GM08714 (cell line): ENCODE measurements around the gene RAPGEF2.

ENCODE experiments used
- H3K4me3 ChIP-seq: fragments of 200-500 bp; sonication (Bioruptor generic); 2 replicates; pipeline ENCODE4 v1.5.1; 2014; ENCODE audit warnings: mild to moderate bottlenecking, low read length, inconsistent platforms
- ZNF274 ChIP-seq: IDR thresholded peaks from 2 replicates; pipeline ENCODE4 v1.6.1; 2012; ENCODE audit warnings: mild to moderate bottlenecking, low read depth, low read length

Gene RAPGEF2

GRCh38 chr4:159264057-159264456, 161.2 kb downstream of the RAPGEF2 start:
- H3K4me3 ChIP-seq, result no peak overlapping the region
- no peak for TF ChIP-seq ZNF274

- TF ChIP-seq ZNF274, result no peak
- no peak overlapping the region; the same call in 1 of the 2 replicates for H3K4me3 ChIP-seq
Measured at GRCh38 chr4:159266981-159267868, 164.3 kb downstream of the RAPGEF2 start.

DNA sequence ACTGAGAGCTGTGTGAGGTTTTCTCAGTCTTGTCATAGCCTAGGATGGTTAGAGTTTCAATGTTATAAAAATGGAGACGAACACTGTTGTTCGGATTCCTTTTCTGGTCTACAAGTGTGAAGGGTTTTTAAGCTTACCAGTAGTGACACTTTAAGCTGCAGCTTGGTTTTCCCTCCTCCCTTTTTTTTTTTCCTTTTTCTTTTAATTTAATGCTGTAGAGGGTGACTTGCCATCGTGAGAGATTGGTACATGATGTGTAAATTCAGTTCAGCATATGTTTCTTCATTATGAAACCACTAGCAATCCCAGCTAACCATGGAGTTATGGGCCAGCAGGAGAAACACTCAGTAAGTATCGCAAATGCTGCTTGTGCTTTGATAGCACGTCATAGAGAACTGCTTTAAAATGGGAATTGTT, 165.0 kb downstream of the RAPGEF2 start:
- H3K4me3 ChIP-seq, result no peak overlapping the region
- no peak for TF ChIP-seq ZNF274

GRCh38 chr4:159268607-159269006, 165.7 kb downstream of the RAPGEF2 start:
- no peak for TF ChIP-seq ZNF274
- H3K4me3 ChIP-seq, result no peak overlapping the region

GRCh38 chr4:159269116-159269515, 166.2 kb downstream of the RAPGEF2 start:
- no peak for TF ChIP-seq ZNF274

DNA sequence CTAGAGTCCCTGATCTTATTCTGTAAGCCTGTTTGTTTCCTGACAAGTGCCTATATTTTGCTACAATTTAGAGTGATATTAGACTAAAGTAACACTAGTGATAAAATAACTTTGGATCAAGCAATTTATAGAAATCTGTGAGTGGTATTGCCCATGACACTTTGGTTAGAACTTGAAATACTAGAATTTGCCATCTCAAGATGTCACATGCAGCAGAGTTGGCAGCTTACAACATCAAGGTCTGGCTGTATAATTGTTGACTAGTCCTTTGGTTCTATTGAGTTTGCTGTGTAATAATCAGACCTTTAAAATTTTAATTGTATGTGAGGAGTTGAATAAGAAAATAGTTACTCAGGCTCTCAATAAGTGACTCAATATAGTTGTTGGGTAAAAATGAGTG, 167.1 kb downstream of the RAPGEF2 start:
- H3K4me3 ChIP-seq, result no peak overlapping the region
- no peak for TF ChIP-seq ZNF274

More at GRCh38 chr4:159269116-159269515, 166.2 kb downstream of the RAPGEF2 start:
- H3K4me3 ChIP-seq, result no peak overlapping the region

DNA sequence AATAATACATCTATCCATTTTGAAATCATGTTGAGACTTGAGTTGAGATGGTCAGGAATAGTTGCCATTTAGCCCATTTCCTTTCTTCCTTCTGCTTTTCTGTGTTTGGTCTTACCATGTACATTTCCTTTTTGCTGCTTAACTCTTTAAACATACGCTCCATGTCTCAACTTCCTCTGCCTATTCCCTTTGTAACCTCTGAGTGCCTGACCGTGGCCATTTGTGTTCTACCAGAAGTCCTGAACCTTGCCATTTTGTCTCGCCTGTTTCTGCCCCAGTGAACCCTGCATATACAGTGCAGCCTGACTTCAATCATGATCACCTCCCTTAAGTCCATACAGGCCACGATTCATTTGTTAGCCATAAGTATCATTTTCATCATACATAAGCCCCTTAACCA, 169.0 kb downstream of the RAPGEF2 start:
- no peak overlapping the region for H3K4me3 ChIP-seq
- no peak for TF ChIP-seq ZNF274

DNA sequence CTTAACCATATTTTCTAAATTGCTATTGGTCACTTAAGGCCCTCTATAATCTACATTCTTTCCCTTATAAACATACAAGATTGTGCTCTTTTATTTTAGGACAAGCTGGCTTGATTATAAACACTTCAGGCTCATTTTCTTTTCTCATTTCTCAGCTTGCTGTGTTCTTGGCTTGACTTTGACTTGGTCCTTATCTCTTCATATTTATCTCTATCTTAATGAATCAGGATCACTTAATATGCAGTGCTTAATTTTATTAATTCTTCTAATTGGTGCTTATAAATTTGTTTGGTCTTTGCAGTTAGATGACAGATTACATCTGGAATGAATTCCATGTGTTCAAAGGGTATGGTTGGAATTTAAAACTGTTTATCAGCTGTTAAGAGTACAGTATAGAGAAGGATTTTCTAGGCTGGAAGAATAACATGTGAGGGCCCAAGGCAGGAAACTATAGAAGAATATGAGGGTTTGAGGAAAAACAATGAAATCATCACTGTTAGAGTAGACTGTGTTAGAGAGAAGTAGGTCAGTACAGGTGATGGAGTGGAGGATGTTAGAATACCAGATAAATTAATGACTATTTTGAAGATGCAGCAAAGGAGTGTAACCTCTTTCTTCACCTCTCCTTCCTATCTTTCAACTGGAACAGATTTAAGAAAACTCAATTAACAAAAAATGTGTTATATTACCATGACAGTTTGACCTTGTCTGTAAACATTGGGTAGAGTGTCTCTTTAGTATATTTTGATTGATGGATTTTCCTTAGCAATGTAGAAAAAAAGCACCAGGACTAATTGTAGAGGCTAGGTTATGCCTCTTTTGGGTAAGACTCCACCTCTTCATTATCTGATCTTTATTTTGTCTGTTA, 169.6 kb downstream of the RAPGEF2 start:
- H3K4me3 ChIP-seq, result no peak overlapping the region
- no peak for TF ChIP-seq ZNF274

- no peak overlapping the region for H3K4me3 ChIP-seq
- no peak for TF ChIP-seq ZNF274
Measured at GRCh38 chr4:159273141-159273438, 170.2 kb downstream of the RAPGEF2 start.

DNA sequence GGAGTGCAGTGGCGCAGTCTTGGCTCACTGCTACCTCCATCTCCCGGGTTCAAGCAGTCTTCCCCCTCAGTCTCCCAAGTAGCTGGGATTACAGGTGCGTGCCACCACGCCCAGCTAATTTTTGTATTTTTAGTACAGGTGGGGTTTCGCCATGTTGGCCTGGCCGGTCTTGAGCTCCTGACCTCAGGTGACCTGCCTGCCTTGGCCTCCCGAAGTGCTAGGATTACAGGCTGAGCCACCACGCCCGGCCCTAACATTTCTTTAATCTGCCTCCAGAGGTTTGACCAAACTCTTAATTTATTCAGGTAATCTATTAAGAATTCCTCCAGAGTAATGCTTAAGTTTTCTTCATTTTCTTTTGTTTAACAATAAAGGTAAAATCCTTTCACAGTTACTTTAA, 171.0 kb downstream of the RAPGEF2 start:
- no peak for TF ChIP-seq ZNF274
- H3K4me3 ChIP-seq, result no peak overlapping the region

- H3K4me3 ChIP-seq, result no peak overlapping the region
- TF ChIP-seq ZNF274, result no peak
Measured at GRCh38 chr4:159278399-159278798, 175.5 kb downstream of the RAPGEF2 start.

DNA sequence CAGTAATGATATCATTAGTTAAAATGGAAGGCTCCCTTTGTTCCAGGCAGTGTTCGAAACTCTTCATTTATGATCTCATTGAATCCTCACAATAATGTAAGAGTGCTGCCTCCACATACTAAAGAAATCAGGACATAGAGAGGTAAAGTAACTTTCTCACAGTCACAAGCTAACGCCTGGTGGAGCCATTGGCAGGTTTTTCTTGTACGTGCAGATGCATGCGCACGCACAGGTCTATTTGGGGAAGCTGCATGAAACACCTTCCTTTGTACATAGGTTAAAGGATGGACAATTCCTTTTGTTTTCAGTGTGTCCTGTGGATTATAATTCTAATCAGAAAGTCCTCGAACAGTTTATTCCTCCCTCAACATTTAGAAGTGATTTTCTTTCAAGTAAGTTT, 176.2 kb downstream of the RAPGEF2 start:
- no peak for TF ChIP-seq ZNF274
- H3K4me3 ChIP-seq, result no peak overlapping the region

DNA sequence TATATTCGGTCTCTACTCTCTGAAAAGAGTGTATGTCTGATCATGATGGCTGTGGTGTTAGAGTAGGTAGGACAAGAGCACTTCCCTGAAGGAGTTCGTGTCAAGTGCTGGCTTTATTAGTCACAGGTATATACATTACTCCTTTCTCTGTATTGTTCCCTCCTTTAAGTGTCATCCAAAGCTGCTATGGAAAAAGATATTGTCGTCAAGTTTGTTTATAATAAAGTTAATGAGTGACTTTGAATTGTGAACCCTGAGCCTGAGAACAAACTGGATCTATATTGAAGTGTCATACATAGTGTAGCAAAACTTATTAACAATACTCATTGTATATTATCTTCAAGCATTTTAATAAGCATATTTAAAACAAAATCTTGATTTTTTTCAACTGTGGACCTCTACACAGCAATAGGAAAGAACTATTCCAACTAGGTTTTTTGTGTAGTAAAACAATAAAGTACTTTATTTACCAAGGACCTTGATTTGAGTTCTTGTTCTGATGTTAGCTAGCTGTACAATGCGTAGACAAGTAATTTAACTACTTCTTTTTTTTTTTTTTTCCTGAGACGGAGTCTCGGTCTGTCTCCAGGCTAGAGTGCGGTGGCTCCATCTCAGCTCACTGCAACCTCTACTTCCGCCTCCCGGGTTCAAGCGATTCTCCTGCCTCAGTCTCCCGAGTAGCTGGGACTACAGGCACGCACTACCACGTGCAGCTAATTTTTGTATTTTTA, 177.7 kb downstream of the RAPGEF2 start:
- H3K4me3 ChIP-seq, result no peak overlapping the region
- TF ChIP-seq ZNF274, result no peak

DNA sequence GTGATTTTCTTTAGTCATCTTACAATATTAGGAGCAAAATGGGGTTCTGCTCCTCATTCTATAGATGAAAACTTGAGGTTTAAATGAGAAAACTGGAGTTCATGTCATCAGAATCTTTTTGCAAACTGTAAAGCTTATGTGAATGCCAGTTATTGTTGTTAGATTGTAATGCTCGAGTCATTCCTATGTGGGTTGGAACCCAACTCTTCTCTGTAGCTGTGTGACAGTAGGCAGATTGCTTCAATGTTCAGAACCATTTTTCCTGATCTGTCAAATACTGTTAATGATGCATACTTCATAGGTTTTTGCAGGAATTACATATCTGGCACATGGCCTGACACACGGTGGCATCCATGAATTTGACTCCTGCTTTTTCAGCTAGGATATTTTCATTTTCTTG, 178.9 kb downstream of the RAPGEF2 start:
- no peak overlapping the region for H3K4me3 ChIP-seq
- TF ChIP-seq ZNF274, result no peak
